HG02642 (cell line): Measurements from ENCODE around the gene PHLPP2.
"Not testable (repeated sequence)": the region's sequence is repeated elsewhere in the genome, so short reads cannot be mapped to it uniquely, and the experiment has no call there.

Experiments used
- ATAC-seq: cut with Tn5 transposase; IDR thresholded peaks from one replicate; pipeline ENCODE4 v1.9.1; 2021; ENCODE audit warnings: mild to moderate bottlenecking; ENCODE audit not compliant: unreplicated experiment, poor library complexity

Gene PHLPP2

GRCh38 chr16:71722801-71723536 is 1.5 kb downstream of the PHLPP2 start:
- ATAC-seq, result peak; percentile 35

DNA sequence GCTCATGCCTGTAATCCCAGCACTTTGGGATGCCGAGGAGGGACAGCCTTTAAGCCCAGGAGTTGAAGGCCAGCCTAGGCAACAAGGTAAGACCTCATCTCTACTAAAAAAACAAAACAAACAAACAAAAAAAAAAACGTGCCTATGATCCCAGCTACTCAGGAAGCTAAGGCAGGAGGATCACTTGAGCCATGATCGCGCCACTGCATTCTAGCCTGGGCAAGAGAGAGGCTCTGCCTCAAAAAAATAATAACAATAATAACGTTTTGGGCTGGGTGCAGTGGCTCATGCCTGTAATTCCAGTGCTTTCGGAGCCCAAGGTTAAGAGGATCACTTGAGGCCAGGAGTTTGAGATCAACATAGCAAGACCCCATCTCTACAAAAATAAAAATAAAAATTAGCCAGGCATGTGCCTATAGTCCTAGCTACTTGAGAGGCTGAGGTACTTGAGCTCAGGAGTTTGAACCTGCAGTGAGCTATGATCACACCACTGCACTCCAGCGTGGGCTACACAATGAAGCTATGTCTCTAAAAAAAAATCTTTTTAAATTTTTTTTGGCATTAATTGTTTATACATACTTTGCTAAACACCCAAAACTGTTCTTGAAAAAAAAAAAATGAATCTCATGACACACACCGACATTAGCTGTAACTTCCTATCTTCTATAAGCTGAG is 3.3 kb downstream of the PHLPP2 start:
- no peak for ATAC-seq

GRCh38 chr16:71712501-71712900 is 12.0 kb downstream of the PHLPP2 start:
- no peak for ATAC-seq

DNA sequence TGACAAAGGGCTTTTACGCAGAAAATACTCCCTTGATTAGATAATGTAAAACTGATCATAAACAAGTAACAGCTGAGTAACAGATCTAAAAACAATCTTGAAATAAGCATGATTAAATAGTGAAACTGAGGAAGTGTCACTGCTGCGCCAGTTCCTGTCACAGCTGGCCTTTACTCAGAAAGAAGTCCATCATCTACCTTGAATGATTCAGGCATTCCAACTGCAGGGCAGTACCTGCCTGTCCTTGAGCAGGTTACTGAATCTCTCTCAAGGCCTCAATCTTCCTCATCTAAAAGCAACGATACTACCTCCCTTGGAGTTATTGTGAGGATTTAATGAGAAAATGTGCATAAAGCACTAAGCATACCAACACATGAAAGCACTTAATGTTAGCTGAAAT is 12.7 kb downstream of the PHLPP2 start:
- ATAC-seq, result no peak

GRCh38 chr16:71709229-71709781 is 15.2 kb downstream of the PHLPP2 start:
- ATAC-seq, result no peak

GRCh38 chr16:71708696-71709095 is 15.8 kb downstream of the PHLPP2 start:
- ATAC-seq, result no peak

DNA sequence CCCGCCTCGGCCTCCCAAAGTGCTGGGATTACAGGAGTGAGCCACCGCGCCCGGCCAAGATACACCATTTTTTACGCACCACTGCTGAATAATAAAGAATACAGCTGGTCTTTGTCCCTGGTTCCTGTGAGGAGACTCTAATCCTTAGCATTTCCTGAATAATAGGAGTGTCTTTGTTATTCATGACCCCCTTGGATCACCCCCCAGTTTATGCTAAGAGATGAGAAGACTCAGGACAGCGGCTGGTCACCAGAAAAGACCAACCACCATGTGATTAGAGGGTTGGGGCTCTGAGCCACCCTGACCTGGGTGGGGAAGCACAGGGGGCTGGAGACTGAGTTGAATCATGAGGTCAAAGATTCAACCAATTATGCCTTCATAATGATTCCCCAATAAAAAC is 17.3 kb downstream of the PHLPP2 start:
- ATAC-seq, result no peak

GRCh38 chr16:71706046-71706445 is 18.5 kb downstream of the PHLPP2 start:
- ATAC-seq, result no peak

GRCh38 chr16:71703333-71703732 is 21.2 kb downstream of the PHLPP2 start:
- ATAC-seq, result no peak

DNA sequence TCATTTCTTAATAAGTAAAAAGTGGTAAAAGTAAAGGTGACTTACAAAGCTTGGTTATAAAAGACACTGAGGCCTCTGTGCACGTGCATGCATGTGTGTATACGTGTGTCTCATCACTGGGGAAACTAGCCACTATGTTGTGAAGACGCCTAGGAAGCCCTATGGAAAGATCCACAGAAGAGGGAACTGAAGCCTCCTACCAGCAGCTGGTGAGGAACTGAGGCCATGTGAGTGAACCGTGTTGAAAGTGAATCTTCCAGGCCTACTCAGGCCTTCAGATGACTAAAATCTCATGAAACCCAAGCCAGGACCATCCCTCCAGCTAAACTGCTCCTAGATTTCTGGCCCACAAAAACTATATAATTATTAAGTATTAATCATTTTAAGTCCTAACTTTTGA is 23.7 kb downstream of the PHLPP2 start:
- ATAC-seq, result no peak

DNA sequence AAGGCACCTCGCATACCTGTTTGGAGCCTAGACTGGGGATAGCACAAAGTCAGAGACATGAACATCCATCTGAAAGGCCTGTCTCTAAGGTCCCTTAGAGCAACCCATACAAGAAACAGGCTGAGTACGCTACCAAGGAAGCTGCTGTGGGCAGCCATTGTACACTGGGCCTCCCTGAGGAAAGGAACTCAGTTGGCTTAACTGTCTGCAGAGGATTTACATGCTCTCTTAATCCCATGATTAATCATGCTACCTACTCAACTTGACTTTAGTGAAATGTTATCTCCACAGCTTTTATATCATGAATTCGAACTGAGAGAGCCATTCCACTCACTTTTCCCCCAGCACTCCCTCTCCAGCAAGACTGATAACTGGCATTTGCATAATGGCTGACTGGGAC is 26.0 kb downstream of the PHLPP2 start:
- ATAC-seq, result no peak

DNA sequence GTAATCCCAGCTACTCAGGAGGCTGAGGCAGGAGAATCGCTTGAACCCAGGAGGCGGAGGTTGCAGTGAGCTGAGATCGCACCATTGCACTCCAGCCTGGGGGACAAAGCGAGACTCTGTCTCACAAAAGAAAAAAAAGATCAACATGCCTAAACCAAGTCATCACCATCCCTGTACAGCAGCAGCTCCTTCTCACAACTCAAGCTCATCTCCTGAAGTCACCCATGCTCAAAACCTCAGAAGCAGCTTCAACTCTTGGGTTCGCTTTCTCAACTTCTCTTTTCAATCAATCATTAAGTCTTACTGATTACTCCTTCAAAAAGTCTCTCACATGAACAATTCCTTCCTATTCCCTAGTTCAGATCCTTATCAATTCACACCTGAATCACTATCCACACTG is 31.3 kb downstream of the PHLPP2 start:
- no peak for ATAC-seq

- ATAC-seq, result no peak
Measured at GRCh38 chr16:71689901-71690300, 34.6 kb downstream of the PHLPP2 start.

GRCh38 chr16:71687861-71688260 is 36.6 kb downstream of the PHLPP2 start:
- ATAC-seq, result no peak

DNA sequence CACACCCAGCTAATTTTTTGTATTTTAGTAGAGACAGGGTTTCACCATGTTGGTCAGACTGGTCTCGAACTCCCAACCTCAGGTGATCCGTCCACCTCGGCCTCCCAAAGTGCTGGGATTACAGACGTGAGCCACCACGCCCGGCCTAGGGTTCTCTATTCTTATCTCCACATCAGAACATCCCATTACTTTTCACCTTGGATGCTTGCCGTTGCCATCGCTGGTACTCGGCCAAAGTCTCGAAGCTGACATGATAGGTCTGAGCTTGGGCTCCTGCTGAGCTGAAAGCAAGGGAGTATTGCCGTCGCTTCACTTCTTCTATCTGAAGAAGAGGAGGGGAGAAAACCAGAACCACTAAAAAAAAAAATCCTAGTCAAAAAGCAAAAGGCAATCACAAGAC is 40.2 kb downstream of the PHLPP2 start:
- ATAC-seq, result not testable (repeated sequence)

DNA sequence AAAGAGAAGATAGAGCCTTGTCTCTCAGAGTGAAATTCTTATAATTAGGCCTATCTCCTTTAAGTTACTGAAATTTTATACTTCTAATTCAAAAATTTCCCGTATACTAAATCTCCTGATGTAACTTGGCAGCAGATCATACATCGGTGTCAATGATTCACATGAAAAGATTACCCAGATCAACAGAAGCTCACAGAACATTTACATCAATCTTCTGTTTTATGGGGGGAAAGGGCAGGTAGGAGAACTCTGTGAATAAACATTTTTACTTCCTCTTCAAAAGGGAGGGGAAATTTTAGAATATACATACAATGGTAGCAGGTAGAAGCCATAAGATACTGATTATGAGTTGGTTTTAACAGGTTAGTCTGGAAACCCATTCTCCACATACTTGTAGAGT is 43.1 kb downstream of the PHLPP2 start:
- ATAC-seq, result no peak

DNA sequence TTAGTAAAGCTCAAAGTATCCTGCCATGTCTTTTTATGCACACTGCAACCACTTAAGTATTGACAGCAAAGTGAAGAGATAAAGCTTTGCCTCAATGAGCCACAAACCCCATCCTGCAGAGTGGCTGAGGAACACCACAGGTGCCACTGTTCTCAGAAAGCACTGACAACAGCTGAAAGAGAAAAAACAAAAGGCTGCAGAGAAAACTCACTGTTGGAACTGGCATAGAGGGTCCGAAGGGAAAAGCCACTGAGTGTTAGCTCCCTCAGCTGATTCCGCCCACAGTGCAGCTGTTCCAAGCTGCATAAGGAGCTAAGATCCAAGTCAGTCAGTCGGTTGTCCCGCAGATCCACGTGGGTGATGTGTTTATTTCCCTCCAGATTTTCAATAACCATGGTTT is 48.3 kb downstream of the PHLPP2 start:
- ATAC-seq, result no peak

GRCh38 chr16:71675380-71675779 is 49.1 kb downstream of the PHLPP2 start:
- no peak for ATAC-seq

- ATAC-seq, result no peak
Measured at GRCh38 chr16:71674229-71674628, 50.3 kb downstream of the PHLPP2 start.

GRCh38 chr16:71673582-71673973 is 50.9 kb downstream of the PHLPP2 start:
- ATAC-seq, result no peak

DNA sequence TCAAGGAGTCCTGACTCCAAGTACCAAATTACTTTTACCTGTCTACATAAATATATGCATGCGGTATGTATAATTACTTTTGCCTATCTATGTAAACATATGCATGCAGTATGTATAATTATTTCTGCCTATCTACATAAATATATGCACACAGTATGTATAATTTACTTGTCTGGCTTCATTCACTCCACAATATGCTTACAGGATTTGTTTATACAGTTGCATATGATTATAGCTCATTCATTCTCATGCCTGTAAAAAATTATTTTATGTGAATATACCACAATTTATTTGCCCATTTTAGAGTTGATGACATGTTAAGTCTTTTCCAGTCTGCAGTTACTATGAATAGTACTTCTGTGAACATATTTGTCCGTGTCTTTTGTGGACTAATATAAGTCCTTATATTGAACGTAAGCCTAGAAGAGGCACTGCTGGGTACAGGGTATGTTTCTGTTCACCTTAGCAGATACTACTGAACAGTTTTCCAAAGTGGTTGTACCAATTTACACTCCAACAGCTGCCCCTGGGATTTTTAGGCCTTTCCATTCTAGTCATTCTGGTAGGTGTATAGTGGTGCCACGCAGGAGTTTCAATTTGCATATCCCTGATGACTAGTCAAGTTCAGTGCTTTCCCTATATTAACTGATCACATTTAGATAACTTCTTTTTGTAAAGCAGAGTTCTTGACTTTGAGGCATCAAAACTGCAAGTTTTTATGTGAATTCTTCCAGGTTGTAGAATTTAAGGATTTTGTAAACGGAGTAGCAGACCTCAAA is 51.5 kb downstream of the PHLPP2 start:
- ATAC-seq, result no peak
